ENCODE data around the gene SGO1.
"Not testable (repeated sequence)": the region's sequence is repeated elsewhere in the genome, so short reads cannot be mapped to it uniquely, and the experiment has no call there.

Gene SGO1

DNA sequence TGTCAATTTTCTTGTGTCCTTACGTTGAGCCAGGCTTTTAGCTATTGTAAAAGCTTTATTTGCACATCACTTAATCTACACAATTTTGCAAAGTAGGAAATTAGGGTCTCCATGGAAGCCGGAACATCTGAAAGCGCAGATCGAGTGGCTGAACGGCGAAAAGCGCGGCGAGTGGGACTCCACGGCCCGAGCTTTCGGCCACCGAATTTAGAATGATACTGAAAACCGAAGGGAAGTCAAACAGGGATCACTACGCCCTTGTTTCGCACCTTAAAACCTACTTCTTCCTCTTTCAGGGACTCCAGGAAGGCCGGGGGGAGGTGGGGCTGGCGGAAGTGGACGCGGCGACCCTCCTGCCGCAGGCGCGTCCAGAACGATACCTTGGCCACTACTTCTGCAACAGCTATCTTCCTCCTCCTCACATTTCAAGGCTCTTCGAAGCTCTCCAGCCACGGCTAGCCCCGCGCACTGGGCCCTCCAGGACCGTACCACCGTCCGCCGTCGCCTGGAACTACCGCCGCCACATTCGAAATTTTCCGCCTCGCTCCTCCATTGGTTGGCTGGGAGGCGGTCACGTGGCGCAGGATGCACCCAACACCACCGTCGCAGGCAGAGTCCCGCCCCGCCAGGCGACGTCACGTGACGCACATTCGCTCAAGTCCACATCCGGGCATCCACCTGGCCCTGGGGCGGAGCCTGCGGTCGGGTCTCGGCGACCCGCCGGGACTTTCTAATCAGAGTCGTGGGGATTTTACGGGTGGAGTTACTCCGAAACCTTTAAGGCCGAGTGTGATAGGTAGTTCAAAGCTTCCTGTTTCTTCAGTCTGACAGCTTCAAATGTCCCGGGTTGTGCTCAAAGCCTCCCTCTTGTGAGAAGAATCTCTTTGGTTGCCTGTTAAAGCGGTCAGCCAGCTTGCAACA lies at the start of gene SGO1:
SGO1 (minus strand) TSS at position 528 of the 921 bp plus-strand sequence. CDS start 2,179 bp downstream, outside the sequence.
- peak; percentile 96 for DNase-seq (ENCODE audit: low read depth)

DNA sequence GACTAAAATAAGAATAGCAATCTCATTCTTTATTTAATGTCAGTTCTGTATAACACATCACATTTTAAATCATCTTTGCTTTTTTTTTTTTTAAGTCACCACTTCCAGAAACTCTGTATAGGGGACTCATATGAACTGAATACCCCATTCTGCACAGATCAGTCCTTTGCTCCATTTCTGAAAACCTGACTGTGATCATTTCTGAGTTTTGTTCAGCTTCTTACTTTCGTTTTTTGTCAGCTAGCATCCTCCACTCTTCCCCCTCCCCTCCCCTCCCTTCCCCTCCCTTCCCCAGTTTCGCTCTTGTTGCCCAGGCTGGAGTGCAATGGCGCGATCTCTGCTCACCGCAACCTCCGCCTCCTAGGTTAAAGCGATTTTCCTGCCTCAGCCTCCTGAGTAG lies 49.8 kb upstream of the SGO1 start:
- DNase-seq (ENCODE audit: low read depth) = no peak

DNA sequence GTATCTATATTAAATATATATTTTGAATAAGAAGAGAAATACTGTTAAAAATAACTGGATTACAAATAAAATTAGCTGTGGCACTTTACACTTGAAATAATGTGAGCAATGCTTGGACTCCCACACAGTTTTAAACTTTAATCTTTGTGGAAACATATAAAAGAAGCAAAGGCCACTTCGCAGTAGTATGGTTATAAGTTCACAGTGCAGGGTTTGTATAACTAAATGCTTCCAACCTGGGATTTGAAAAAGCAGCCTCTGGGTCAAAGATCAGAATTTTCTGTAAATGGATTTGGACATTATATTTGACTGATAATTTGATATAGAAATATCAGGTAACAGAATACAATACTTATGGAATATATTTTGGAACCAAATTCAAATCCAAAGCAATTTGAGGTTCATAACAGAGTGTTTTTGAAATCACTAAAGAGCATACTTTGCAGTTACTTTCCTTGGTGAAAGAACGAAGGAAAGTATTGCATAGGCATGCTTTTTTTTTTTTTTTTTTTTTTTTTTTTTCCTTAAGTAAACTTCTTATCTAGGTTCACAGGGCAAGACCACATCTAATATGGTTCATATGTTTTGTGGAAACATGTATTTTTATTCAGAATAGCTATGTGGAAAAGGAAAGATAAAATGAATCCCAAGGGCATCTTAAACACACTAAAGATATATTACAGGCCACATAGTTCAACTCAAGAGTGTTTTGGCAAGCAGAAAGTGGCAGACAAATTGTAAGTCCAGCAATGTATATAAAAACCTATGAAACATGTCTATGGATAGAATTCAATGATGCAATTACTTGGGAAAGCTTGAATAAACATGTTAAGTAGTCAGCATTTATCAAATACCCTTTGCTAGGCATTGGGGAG lies 47.1 kb upstream of the SGO1 start:
- DNase-seq (ENCODE audit: low read depth) = no peak

DNA sequence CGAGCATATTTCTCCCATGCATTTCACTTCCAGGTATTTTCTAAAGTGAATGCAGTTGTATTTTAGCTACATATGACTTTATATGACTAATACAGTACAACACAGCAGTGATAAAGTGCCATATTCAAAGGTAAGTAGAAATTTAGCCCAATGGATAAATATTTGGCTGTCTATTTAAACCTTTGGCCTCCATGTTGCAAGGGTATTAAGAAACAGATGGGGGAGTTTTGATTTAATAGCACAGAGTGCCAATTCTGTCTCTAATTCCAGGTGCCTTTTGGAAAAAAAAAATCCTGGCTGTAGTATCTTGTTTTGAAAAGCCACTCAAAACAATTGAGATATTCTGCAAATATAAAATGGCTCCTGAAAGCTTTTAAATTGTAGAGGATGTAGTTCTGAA lies 44.9 kb upstream of the SGO1 start:
- no peak for DNase-seq (ENCODE audit: low read depth)

DNA sequence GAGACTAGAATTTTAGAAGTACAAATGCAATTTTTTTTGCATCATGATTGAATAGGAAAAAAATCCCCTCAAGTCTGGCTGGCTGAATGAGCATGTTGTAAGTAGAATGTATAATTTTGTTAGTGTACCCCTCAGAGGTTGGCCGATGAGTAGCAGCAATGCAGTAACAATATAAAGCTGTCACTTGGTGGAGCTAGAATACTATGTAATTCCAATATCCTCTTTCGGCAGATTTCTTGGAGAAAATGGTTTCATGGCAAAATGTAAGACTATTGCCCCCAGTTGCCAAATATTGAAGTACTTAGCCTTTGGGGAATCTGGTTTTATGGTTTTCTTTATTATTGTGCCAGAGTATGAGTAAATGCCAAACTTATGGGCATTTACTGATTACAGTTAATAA lies 39.8 kb upstream of the SGO1 start:
- DNase-seq (ENCODE audit: low read depth) = no peak

DNA sequence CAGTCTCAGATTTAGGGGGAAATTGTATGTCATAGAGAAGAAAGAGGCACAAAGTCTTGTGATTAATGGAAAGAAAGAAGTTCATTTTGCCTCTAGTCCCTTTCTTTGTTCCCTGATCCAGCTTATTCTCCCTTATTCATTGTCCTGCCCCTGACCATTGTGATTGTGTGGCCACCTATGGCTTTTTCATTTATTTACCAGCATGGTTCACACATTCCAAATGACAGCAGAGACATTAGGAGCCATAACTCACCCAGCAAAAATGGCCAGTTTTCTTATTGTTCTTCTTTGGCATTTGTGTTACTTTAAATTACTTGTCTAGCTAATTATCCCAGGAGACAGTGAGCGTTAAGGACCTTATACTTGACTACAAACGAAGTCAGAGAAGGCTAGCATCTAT lies 36.3 kb upstream of the SGO1 start:
- no peak for DNase-seq (ENCODE audit: low read depth)

DNA sequence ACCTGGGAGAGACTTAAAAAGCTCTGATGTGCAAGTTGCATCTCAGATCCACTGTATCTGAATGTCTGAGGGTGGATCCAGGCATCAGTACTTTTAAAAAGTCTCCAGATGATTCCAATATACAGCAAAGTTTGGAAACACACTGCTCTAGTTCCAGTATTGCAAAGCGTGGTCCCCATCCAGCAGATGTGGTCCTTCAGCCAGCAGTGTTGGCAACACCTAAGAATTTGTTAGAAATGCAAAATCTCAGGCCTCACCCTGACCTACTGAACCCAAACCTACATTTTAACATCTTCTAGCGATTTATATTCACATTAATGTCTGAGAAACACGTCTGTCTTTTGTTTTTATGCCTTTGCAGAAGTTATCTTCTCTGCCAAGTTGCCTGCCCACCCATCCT lies 32.2 kb upstream of the SGO1 start:
- no peak for DNase-seq (ENCODE audit: low read depth)

DNA sequence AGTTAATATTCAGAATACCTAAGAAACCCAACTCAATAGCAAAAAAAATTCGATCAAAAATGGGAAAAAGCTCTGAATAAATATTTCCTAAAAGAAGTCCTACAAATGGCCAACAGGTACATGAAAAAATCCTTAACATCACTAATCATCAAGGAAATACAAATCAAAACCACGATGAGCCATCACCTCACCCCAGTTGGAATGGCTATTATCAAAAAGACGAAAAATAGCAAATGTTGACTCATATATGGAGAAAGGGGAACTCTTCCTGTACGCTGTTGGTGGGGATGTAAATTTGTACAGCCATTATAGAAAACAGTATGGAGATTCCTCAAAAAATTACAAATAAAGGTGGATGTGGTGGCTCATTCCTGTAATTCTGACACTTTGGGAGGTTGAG lies 29.6 kb upstream of the SGO1 start:
- no peak for DNase-seq (ENCODE audit: low read depth)

DNA sequence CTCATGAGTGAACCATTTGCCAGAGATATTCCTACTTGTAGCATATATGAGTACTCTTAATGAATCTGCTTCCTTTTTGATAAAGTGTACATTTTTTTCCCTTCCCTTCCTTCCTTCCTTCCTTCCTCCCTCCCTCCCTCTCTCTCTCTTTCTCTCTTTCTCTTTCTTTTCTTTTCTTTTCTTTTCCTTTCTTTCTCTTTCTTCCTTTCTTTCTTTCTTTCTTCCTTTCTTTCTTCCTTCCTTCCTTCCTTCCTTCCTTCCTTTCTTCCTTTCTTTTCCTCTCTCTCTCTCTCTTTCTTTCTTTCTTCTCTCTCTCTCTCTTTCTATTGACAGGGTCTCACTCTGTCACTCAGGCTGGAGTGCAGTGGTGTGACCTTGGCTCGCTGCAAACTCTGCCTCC lies 27.5 kb upstream of the SGO1 start:
- DNase-seq (ENCODE audit: low read depth) = not testable (repeated sequence)

DNA sequence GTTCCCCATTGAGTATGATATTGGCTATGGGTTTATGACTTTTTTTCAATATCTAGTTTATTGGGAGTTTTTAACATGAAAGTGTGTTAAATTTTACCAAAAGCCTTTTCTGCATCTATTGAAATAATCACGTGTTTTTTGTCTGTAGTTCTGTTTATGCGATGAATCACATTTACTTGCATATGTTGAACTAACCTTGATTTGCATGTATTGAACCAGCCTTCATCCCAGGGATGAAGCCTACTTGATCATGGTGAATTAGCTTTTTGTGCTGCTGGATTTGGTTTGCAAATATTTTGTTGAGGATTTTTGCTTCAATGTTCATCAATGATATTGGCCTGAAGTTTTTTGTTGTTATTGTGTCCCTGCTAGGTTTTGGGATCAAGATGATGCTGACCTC lies 21.9 kb upstream of the SGO1 start:
- DNase-seq (ENCODE audit: low read depth) = not testable (repeated sequence)

DNA sequence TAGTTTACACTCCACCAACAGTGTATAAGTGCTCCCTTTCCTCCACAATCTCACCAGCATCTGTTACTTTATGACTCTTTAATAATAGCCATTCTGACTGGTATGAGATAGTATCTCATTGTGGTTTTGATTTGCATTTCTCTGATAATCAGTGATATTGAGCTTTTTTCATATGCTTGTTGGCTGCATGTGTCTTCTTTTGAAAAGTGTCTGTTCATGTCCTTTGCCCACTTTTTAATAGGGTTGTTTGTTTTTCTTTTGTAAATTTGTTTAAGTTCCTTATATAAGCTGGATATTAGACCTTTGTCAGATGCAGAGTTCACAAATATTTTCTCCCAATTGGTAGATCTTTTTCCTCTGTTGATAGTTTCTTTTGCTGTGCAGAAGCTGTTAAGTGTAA lies 19.9 kb upstream of the SGO1 start:
- DNase-seq (ENCODE audit: low read depth) = not testable (repeated sequence)

DNA sequence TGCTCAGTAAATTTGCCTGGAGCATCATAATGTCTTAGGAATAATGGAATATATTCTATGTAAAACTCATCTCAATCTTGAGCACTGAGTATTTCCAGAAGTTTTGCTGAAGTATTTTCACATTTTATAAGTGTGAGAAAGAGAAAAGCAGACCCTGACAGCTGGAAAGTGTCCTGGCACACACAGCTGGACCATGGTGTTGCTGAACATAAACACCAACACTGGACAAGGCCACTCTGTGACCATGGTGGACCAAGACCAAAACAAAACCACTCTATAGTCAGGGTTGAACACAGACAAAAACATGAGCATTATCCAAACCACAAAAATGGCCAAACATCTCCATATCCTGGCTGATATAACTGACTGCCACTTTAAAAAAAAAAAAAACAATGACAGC lies 15.1 kb upstream of the SGO1 start:
- DNase-seq (ENCODE audit: low read depth) = no peak

DNA sequence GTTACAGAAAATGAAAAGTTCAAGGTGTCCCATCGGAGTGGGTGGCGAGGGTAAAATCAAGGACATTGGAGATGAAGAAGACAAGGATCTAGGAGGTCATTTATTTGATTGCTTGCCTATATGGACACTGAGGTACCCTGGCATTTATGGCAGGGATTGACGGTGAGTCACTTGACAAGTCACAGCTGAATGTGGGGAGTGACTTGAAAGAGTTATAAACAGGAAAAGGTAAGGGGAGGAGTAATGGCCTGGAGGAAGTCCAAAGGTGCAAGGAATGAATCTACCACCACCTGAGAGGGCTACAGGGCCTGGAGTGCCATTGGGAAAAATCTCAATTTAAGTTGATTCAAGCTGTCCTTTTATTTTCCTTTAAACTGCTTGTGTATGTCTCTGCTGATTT lies 11.8 kb upstream of the SGO1 start:
- no peak for DNase-seq (ENCODE audit: low read depth)

DNA sequence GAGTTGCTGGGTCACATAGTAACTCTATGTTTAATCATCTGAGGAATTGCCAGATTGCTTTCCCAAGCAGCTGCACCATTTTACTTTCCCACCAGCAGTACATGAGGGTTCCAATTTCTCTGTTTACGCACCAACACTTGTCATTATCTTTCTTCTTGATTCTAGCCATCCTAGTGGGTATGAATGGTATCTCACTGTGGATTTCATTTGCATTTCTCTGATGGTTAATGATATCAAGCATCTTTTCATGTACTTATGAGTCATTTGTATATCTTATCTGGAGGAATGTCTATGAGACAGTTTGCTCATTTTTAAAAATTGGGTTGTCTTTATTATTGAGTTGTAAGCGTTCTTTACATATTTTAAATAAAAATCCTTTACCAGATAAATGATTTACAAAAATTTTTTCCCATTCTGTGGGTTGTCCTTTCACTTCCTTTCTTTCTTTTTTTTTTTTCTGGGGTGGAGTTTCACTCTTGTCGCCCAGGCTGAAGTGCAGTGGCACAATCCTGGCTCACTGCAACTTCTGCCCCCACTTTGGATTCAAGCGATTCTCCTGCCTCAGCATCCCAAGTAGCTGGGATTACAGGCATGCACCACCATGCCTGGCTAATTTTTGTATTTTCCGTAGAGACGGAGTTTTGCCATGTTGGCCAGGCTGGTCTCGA lies 8.9 kb upstream of the SGO1 start:
- DNase-seq (ENCODE audit: low read depth) = no peak

DNA sequence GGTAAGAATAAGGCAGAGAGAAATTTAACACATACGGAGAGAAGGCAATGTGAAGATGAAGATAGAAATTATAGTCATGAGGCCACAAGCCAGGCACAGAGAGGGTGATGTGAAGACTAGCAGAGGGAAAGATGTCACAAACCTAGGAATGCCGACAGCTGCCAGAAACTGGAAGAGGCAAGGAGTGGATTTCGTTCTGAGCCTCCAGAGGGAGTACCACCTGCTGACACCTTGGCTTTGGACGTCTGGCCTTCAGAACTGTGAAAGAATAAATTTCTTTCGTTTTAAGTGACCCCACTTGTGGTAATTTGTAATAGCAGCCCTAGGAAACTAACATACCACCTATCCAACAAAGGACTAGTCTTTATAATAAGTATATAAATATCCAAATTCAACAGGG lies 5.0 kb upstream of the SGO1 start:
- no peak for DNase-seq (ENCODE audit: low read depth)

DNA sequence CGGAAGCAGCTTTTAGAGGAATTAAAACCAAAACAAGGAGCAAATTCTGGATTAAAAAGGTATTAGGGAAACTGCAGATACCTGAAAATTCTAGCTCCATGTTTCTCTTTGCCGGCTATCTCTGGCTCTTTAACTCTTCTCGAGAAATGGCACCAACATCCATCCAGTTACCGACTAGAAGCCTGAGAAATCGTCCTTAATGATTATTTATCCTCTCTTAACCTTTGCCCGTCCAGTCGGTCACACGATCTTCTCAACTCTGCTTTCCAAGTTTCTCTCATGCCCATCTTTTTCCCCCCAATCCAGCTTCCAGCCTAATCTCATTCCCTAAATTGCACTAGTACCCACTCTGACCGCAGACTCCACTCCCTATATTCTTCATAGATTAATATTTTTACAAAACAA lies 596 bp upstream of the SGO1 start:
- DNase-seq (ENCODE audit: low read depth) = no peak

DNA sequence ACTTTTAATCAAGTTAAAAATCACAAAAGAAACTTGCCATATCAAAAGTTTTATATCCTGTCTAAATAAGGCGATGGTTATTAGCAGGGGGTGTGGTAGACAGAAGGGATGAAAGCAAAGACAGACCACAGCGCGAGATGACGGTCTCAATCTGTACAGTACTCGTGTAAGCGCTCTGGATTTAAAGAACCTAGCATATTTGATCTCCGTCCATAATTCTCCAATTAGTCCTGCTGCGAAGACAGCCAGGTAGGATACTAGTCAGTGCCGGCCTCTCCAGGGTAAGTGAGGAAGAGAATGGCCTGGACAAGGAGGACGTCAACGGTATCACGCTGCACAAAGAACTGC lies 701 bp downstream of the SGO1 start:
- no peak for DNase-seq (ENCODE audit: low read depth)

DNA sequence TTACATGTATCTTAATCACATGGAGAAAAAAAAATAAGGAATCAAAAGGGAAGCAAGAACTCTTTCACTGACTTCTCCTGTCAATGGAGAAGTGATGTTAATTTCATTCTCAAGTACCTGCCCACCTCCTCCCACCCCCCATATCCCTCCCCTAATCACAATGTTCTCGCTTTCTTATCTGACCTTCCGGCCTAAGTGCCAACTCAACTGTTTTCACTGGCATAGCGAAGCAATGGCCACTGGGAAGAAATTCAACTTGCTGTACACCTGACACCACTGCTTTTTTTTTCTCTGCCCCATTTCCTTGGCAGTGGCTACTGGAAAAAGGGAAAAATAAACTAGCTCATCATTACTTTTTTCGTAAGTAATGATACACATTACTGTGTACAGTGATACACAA lies 3.8 kb downstream of the SGO1 start:
- no peak for DNase-seq (ENCODE audit: low read depth)

DNA sequence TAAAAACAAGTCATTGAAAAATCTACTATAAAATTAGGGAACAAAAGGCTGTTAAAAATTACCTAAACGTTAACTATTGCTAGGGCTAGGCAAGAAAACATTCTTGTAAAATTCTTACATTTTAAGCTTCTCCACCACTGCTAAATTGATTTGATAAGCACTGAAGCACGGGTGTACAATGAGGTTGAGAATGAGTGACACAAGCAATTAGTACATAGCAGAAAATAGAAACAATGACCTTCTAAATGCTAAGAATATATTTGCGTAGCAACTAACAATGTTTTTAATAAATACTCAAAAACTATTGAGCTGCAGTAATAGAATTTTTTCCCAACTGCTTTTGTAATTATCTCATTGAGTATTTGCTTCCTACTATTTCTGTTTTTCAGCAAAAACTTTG lies 4.7 kb downstream of the SGO1 start:
- DNase-seq (ENCODE audit: low read depth) = no peak

DNA sequence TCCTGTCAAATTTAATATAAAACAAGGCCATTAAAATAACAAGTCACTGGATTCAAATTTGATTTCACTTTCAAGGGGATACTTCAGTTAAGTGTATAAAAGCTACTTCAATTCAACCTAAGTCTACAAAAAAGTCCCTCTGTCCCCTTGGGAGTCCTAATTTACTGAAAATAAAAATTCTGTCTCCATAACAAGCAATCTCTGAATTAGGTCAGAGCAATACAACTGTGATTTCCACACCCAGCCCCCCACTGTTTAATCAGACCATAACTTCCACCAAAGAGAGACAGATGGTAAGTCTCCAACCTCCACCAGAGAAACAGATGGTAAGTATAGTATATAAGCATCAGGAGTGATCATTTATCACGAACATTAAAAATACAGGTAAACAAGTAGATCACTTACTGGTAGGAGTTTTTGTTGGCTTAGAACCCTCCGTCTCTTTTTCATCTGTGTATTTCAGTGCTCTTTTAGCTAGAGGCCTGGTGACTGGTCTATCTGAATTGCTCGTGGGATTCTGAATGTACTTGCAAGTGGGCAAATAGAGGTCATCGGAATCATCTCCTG lies 12.1 kb downstream of the SGO1 start:
- DNase-seq (ENCODE audit: low read depth) = no peak

DNA sequence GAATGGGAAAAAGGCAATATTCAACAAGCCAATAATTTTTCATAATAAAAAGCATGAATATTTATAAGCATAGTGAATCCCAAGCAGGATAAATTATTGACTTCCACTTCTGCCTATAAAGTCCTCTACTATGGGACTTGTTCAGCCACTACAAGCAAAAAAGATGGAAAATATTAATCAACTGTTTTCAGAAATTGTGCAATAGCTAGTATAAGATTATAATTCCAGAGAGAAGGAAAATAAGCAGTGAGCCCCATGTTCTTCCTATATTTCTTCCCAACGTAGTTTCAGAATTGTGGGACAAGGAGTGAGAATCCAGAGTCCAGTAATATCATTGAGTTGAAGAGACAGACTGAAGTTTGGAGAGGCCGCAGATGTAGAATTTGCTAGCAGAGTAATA lies 24.3 kb downstream of the SGO1 start:
- DNase-seq (ENCODE audit: low read depth) = no peak

DNA sequence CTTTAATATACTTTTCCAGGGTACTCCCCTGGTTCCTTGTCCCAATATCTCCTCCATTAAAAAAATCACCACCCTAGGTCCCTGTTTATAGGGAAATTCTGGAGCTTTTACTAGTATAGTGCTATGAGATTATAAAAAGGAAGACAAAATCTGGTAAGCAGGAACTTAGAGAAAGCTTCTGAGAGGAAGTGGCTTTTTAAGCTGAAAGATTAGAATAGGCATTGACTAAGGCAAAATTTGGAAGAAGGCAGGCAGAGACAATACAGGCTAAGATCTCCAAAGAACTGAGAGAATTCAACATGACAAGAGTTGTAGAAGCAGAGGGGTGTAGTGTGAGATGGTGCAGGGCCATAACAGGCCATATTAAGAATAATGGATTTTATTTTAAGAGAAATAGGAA lies 25.8 kb downstream of the SGO1 start:
- DNase-seq (ENCODE audit: low read depth) = no peak
